HepG2 (cell line): ENCODE measurements around the gene BRCA2. TPM values are rescaled to one million over a fixed set of nuclear protein-coding genes. Genes with fewer than 3 reads are reported as not detected.

Source experiments
- ATAC-seq: fragments of 200-7000 bp; cut with Tn5 transposase; 3 replicates; pipeline ENCODE4 v1.9.1; 2020; ENCODE audit warnings: mild to moderate bottlenecking, moderate library complexity
- BruUV-seq: library from RNA; stranded (reverse); fragments of 400-500 nt; replicated peaks from 2 replicates; lab custom pipeline; 2021; lab: Mats Ljungman, UMichigan
- CTCF ChIA-PET: fragments of 300-600 bp; formaldehyde crosslinking; extraction: SDS; loops from one replicate; lab custom pipeline; 2021; ENCODE audit warnings: low total read pairs, inconsistent platforms, low intra/inter-chr PET ratio; lab: Yijun Ruan, JAX
- POLR2A ChIA-PET: fragments of 350-600 bp; sonication (Branson Sonifier 250); formaldehyde crosslinking; loops from one replicate; lab custom pipeline; 2020; ENCODE audit warnings: antibody characterized with exemption, inconsistent platforms; lab: Yijun Ruan, JAX
- DNase-seq: peaks from one replicate; pipeline ENCODE4 v3.0.0-alpha.2; 2015; ENCODE audit warnings: low spot score
- FAIRE-seq: peaks from 3 replicates; lab custom pipeline; 2011; peaks lifted over from hg19 to GRCh38; lab: Jason Lieb, UNC
- H2AFZ ChIP-seq: one replicate; pipeline ENCODE4 v1.6.1; 2011; ENCODE audit warnings: low read length, inconsistent platforms
- H3K27ac ChIP-seq: fragments of 300-600 bp; 3 replicates; pipeline ENCODE4 v1.8.0; 2011; ENCODE audit warnings: mixed run types, mild to moderate bottlenecking, mixed read lengths, low read length, inconsistent platforms; ENCODE audit not compliant: insufficient read depth; ENCODE audit errors: extremely low read length
- H3K27me3 ChIP-seq, 2 experiments: fragments of 200-600 bp in 1 of 2; 2 replicates in 1 of 2; 3 replicates in 1 of 2; pipeline versions ENCODE4 v1.6.0 to v1.8.0; 2011; ENCODE audit warnings: low read length in 2 of 2, mild to moderate bottlenecking in 2 of 2, moderate library complexity in 2 of 2, inconsistent platforms in 1 of 2; ENCODE audit not compliant: insufficient read depth in 2 of 2, control insufficient read depth in 1 of 2
- H3K36me3 ChIP-seq, 2 experiments: fragments of 200-600 bp in 1 of 2; replicated peaks in 1 of 2; 2 replicates in 1 of 2; 3 replicates in 1 of 2; pipeline versions ENCODE4 v1.5.1 to v1.8.0; 2011; ENCODE audit warnings: low read length in 2 of 2, inconsistent platforms in 1 of 2; ENCODE audit not compliant: insufficient read depth in 2 of 2, control insufficient read depth in 1 of 2
- H3K4me1 ChIP-seq: 2 replicates; pipeline ENCODE4 v1.5.1; 2012; ENCODE audit warnings: low read length, inconsistent platforms; ENCODE audit not compliant: insufficient read depth
- H3K4me2 ChIP-seq: 2 replicates; pipeline ENCODE4 v1.6.0; 2011; ENCODE audit warnings: low read depth, low read length, inconsistent platforms
- H3K4me3 ChIP-seq, 3 experiments: fragments of 200-600 bp in 1 of 3; sonication (generic), shearing (Covaris generic) in 1 of 3; replicated peaks in 1 of 3; 2 replicates each; pipeline ENCODE4 v1.5.1; 2011 to 2016; ENCODE audit warnings: low read length in 3 of 3, inconsistent platforms in 2 of 3, low read depth in 2 of 3, mild to moderate bottlenecking in 2 of 3, control low read depth in 1 of 3, mixed read lengths in 1 of 3; ENCODE audit not compliant: insufficient read depth in 1 of 3
- H3K79me2 ChIP-seq: one replicate; pipeline ENCODE4 v1.6.1; 2011; ENCODE audit warnings: low read length, inconsistent platforms; ENCODE audit not compliant: insufficient read depth
- H3K9ac ChIP-seq: 2 replicates; pipeline ENCODE4 v1.6.0; 2011; ENCODE audit warnings: mild to moderate bottlenecking, low read depth, low read length, inconsistent platforms; ENCODE audit not compliant: insufficient read depth
- H3K9me3 ChIP-seq: 2 replicates; pipeline ENCODE4 v1.5.1; 2012; ENCODE audit warnings: mild to moderate bottlenecking, low read length
- H4K20me1 ChIP-seq: 2 replicates; pipeline ENCODE4 v1.6.0; 2011; ENCODE audit warnings: inconsistent platforms, mild to moderate bottlenecking, low read length, moderate library complexity; ENCODE audit not compliant: insufficient read depth
- CHCHD3 ChIP-seq: sonication (generic); formaldehyde crosslinking; IDR thresholded peaks from 2 replicates; pipeline ENCODE4 v1.8.0; 2022; ENCODE audit warnings: mild to moderate bottlenecking, missing genetic modification reagents, moderate library complexity
- GTF2F1 ChIP-seq: fragments of 150-350 bp; IDR thresholded peaks from 2 replicates; pipeline ENCODE4 v1.6.1; 2014; ENCODE audit warnings: low read length
- HIVEP1 ChIP-seq: sonication (generic); formaldehyde crosslinking; IDR thresholded peaks from 2 replicates; pipeline ENCODE4 v1.4.0; 2020; ENCODE audit warnings: mild to moderate bottlenecking, missing genetic modification reagents
- KLF12 ChIP-seq: sonication (generic); formaldehyde crosslinking; IDR thresholded peaks from 2 replicates; pipeline ENCODE4 v1.4.0; 2020; ENCODE audit warnings: missing genetic modification reagents, borderline replicate concordance
- NBN ChIP-seq: fragments of 450-650 bp; conservative IDR thresholded peaks from 2 replicates; pipeline ENCODE4 v1.6.1; 2017
- SMAD3 ChIP-seq: sonication (generic); formaldehyde crosslinking; IDR thresholded peaks from 2 replicates; pipeline ENCODE4 v1.4.0; 2020; ENCODE audit warnings: missing genetic modification reagents
- ZNF136 ChIP-seq: sonication (generic); formaldehyde crosslinking; IDR thresholded peaks from 2 replicates; pipeline ENCODE4 v1.8.1; 2022; ENCODE audit warnings: low read depth, mild to moderate bottlenecking, moderate library complexity, missing genetic modification reagents
- WGBS: methylation state at CpG from one replicate; pipeline ENCODE4 v1.1.6; 2017; ENCODE audit warnings: low lambda C conversion rate; 5-methylcytosine and 5-hydroxymethylcytosine counted together
- in situ Hi-C: cut with HindIII; loops from 2 replicates; pipeline ENCODE4 v1.10.0; 2017; ENCODE audit warnings: low pct_unique_long_range_greater_than_20kb; ENCODE audit not compliant: extremely low pct_ligation_motif_present
- intact Hi-C: fragments of 100-400 bp; cut with micrococcal nuclease; formaldehyde crosslinking; loops from one replicate; pipeline ENCODE4 v1.10.0; 2022; ENCODE audit not compliant: unreplicated experiment
- polyA plus RNA-seq, 8 experiments: library from polyadenylated mRNA; depleted of rRNA in 3 of 8; stranded (reverse) in 7 of 8; unstranded in 1 of 8; fragments of >200 nt; fragmentation: Illumina TruSeq in 4 of 8; extraction: Trizol in 4 of 8; gene quantifications; 2 replicates each; pipeline versions ENCODE4 v1.2.1 to v1.2.3, GENCODE V29; 2011 to 2016; ENCODE audit warnings: low read depth in 4 of 8, missing spikeins in 1 of 8, mixed read lengths in 1 of 8; ENCODE audit not compliant: insufficient read depth in 1 of 8
- total RNA-seq, 5 experiments: library from RNA; depleted of rRNA; stranded (reverse); fragments of >200 nt; fragmentation: Illumina TruSeq; extraction: Trizol; gene quantifications; 2 replicates each; pipeline ENCODE4 v1.2.3, GENCODE V29; 2016; ENCODE audit warnings: low read depth in 1 of 5
- TF ChIP-seq, protein P1 (sequence below): IDR thresholded peaks from 2 replicates; pipeline ENCODE4 v1.6.1; 2016; ENCODE audit warnings: missing compliant biosample characterization, missing genetic modification reagents, borderline replicate concordance
- TF ChIP-seq, protein P2 (sequence below): sonication (generic); formaldehyde crosslinking; IDR thresholded peaks from 2 replicates; pipeline ENCODE4 v1.9.0; 2021; ENCODE audit warnings: mild to moderate bottlenecking, missing genetic modification reagents
- TF ChIP-seq, protein P3 (sequence below): fragments of 450-650 bp; IDR thresholded peaks from 2 replicates; pipeline ENCODE4 v1.6.1; 2016

Gene BRCA2
- total and polyA plus RNA-seq, 2 of the 13 experiments (the other 11 are each of a cell fraction or from before 2014, with no cell fraction given): 3.1 to 24.6 TPM

DNA sequence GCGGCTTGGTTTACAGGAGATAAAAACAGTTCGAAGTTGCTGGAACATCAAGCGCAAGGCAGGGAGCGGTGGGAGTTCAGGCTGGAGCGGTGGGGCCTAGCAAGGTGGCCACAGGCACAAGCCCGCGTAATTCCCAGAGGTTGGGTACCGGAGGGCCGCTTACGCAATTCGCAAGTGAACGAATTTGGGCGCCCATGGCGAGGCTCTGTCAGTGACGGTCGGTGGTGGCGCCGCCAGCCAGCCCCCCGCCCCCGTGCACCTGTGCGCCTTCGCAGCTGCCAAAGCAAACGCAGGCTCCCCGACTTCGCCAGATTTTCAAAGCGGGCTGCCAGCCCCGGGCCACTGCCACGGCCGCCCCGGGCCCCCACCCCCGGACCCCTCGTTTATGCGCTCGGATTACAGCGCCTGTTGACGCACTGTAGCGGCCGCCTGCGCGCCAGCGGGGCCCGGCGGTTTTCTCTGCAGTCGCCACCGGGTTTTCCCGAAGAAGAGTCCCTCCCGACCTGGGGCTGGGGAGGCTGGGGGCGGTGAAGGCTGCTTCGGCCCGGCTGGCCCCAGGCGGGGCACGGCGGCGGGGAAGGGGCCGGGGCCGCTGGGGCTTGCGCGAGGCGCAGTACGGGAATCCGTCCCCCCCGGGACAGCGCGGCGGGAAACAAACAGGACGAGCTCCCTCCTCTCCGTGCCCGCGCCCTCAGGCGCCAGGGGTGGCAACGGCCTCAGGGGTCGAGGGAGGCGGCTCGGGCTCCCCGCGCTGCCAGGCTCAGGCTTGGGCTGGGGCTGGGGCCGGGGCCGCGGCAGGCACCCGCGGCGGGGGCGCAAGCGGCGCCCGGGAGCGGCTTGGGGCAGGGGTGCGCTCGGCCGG is 111.9 kb downstream of the BRCA2 start (continued):
- TF ChIP-seq, protein P1, sequence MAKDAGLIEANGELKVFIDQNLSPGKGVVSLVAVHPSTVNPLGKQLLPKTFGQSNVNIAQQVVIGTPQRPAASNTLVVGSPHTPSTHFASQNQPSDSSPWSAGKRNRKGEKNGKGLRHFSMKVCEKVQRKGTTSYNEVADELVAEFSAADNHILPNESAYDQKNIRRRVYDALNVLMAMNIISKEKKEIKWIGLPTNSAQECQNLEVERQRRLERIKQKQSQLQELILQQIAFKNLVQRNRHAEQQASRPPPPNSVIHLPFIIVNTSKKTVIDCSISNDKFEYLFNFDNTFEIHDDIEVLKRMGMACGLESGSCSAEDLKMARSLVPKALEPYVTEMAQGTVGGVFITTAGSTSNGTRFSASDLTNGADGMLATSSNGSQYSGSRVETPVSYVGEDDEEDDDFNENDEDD: peak; percentile 63; the same call in 1 of the 2 replicates
- TF ChIP-seq CHCHD3 (CRISPR knock-in tag) (0 out of 2 replicates have a peak, but pooled peaks have one; percentile 31), KLF12 (CRISPR knock-in tag) (peak; percentile 64; the same call in 1 of the 2 replicates), GTF2F1 (no peak), HIVEP1 (CRISPR knock-in tag) (peak; percentile 46; the same call in 1 of the 2 replicates)

DNA sequence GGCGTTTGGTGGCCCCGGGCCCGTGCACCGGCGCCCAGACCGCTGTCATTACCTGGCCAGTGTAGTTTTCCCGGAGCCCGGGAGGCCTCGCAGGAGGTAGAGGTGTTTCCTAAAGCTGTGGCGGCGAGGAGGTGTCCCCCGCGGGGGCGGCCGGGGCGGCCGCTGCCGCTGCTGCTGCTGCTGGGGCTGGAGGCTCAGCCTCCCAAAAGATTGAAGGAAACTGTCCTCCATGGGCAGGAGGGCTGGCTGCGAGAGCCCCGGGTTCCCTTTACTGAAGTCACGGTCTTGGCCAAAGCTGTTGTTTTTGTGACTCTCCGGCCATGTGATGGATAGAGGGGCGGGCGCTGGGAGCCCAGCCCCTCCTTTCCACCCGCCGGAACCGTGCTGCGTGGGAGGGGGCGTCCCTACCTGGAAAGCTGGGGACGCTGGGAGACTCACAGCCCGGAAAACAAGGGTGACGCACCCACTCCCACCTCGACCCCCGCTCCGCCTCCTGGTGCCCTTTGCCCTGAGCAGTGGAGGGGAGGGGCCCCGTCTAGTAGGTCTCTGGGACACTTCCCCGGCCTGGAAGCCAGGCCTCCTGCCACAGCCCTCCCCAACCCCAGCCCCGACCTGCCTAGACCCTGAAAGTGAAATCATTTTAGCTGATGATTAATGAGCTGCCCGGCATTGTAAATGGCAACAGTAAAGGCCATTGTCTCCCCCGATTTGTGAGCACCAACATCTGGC is 112.7 kb downstream of the BRCA2 start, which contains the start of gene N4BP2L1:
Gene N4BP2L1 (minus strand): TSS at position 279 of the 729 bp plus-strand sequence. CDS start 48 bp downstream, at position 231.
- peak within 1 kb of the TSS; percentile 94 for H3K27ac ChIP-seq
- intact Hi-C loops: loop anchor here (2.0 to 10.0 kb wide), 2 partner anchors 15 to 107 kb away; partner anchors contain the start of gene N4BP2L2
- ChIA-PET CTCF (no interaction called here), POLR2A (interaction anchor here (0.7 to 2.7 kb wide), 15 partner anchors 9 to 1215 kb away, joined by 3 to 19 read pairs (median 4); partner anchors contain the start of genes BRCA2, N4BP2L2, PDS5B and ZAR1L)
- 0% methylated on average over 11 of the region's 40 CpGs for WGBS
- peaks cover 27% of the 10 kb centered on the region; the same call in 1 of the 2 replicates for H4K20me1 ChIP-seq
- peak within 1 kb of the TSS; percentile 76 to 90 (median 85) for H3K4me3 ChIP-seq
- H3K27me3 ChIP-seq: no peaks in the 10 kb centered on the region; a peak in 1 of 5 replicates
- peak within 1 kb of the TSS; percentile 18 for H2AFZ ChIP-seq
- ATAC-seq (peak; percentile 94), FAIRE-seq (peak; percentile 80), DNase-seq (peak; percentile 96)
- BruUV-seq: no TSS peak
- H3K36me3 ChIP-seq: peaks cover 0 to 3% of the 10 kb centered on the region in 2 experiments; a peak in 3 of 5 replicates
- peaks cover 37% of the 10 kb centered on the region for H3K79me2 ChIP-seq
- peaks cover 64% of the 10 kb centered on the region for H3K4me1 ChIP-seq
- H3K9ac ChIP-seq: peak within 1 kb of the TSS; percentile 89
- in situ Hi-C loops: loop anchor here (25.0 kb wide), 1 partner anchor 391 kb away; the partner anchor contains the start of gene FRY
- no peaks in the 10 kb centered on the region for H3K9me3 ChIP-seq
- H3K4me2 ChIP-seq: peak within 1 kb of the TSS; percentile 97
- TF ChIP-seq SMAD3 (CRISPR knock-in tag) (peak; percentile 69; the same call in 1 of the 2 replicates), NBN (no peak), ZNF136 (CRISPR knock-in tag) (no peak)
- TF ChIP-seq, protein P2, sequence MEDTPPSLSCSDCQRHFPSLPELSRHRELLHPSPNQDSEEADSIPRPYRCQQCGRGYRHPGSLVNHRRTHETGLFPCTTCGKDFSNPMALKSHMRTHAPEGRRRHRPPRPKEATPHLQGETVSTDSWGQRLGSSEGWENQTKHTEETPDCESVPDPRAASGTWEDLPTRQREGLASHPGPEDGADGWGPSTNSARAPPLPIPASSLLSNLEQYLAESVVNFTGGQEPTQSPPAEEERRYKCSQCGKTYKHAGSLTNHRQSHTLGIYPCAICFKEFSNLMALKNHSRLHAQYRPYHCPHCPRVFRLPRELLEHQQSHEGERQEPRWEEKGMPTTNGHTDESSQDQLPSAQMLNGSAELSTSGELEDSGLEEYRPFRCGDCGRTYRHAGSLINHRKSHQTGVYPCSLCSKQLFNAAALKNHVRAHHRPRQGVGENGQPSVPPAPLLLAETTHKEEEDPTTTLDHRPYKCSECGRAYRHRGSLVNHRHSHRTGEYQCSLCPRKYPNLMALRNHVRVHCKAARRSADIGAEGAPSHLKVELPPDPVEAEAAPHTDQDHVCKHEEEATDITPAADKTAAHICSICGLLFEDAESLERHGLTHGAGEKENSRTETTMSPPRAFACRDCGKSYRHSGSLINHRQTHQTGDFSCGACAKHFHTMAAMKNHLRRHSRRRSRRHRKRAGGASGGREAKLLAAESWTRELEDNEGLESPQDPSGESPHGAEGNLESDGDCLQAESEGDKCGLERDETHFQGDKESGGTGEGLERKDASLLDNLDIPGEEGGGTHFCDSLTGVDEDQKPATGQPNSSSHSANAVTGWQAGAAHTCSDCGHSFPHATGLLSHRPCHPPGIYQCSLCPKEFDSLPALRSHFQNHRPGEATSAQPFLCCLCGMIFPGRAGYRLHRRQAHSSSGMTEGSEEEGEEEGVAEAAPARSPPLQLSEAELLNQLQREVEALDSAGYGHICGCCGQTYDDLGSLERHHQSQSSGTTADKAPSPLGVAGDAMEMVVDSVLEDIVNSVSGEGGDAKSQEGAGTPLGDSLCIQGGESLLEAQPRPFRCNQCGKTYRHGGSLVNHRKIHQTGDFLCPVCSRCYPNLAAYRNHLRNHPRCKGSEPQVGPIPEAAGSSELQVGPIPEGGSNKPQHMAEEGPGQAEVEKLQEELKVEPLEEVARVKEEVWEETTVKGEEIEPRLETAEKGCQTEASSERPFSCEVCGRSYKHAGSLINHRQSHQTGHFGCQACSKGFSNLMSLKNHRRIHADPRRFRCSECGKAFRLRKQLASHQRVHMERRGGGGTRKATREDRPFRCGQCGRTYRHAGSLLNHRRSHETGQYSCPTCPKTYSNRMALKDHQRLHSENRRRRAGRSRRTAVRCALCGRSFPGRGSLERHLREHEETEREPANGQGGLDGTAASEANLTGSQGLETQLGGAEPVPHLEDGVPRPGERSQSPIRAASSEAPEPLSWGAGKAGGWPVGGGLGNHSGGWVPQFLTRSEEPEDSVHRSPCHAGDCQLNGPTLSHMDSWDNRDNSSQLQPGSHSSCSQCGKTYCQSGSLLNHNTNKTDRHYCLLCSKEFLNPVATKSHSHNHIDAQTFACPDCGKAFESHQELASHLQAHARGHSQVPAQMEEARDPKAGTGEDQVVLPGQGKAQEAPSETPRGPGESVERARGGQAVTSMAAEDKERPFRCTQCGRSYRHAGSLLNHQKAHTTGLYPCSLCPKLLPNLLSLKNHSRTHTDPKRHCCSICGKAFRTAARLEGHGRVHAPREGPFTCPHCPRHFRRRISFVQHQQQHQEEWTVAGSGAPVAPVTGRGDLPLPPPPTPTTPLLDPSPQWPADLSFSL (CRISPR knock-in tag): no peak
- TF ChIP-seq, protein P3, sequence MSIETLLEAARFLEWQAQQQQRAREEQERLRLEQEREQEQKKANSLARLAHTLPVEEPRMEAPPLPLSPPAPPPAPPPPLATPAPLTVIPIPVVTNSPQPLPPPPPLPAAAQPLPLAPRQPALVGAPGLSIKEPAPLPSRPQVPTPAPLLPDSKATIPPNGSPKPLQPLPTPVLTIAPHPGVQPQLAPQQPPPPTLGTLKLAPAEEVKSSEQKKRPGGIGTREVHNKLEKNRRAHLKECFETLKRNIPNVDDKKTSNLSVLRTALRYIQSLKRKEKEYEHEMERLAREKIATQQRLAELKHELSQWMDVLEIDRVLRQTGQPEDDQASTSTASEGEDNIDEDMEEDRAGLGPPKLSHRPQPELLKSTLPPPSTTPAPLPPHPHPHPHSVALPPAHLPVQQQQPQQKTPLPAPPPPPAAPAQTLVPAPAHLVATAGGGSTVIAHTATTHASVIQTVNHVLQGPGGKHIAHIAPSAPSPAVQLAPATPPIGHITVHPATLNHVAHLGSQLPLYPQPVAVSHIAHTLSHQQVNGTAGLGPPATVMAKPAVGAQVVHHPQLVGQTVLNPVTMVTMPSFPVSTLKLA: peak; percentile 85
